CD4-positive, alpha-beta T cell treated with Interferon alpha-2 for 1 hour (primary cell): ENCODE data around the gene PDCL2.
"Not testable (repeated sequence)": the region's sequence is repeated elsewhere in the genome, so short reads cannot be mapped to it uniquely, and the experiment has no call there.

ENCODE experiments used
- DNase-seq, 2 donors: peaks; one replicate each; pipeline ENCODE4 v3.0.0-alpha.2; 2020 to 2022

PDCL2 gene, protein sequence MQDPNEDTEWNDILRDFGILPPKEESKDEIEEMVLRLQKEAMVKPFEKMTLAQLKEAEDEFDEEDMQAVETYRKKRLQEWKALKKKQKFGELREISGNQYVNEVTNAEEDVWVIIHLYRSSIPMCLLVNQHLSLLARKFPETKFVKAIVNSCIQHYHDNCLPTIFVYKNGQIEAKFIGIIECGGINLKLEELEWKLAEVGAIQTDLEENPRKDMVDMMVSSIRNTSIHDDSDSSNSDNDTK

GRCh38 chr4:55592014-55592413 is at the start of gene PDCL2:
TSS of gene PDCL2 (minus strand) at chr4:55592245. CDS start at chr4:55592109, 136 bp downstream.
- DNase-seq: no peak

GRCh38 chr4:55637272-55637820 is 45.3 kb upstream of the PDCL2 start:
- DNase-seq: no peak

DNA sequence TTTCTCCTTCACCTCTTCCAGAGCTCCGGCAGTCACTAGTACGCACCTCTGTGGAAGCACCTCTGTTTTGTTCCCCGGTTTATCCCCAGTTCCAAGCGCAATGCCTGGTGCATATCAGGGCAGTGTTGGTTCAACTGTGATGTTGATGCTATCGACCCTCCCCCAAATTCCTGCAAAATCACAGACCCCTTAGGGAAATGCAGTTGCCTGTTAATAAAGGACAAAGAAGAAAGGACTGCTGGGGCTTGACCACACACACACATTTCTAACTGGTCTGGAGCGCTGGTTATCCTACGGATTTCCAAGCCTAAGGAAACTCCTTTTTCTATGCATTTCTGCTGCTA is 44.6 kb upstream of the PDCL2 start:
- DNase-seq: no peak

- DNase-seq: peak; percentile 4 to 30
Observed at GRCh38 chr4:55635741-55636655, 44.0 kb upstream of the PDCL2 start, which contains the start of gene NMU. TSS of gene NMU (minus strand) at chr4:55636298. CDS start at chr4:55636192, 106 bp downstream.

- DNase-seq: no peak
Observed at GRCh38 chr4:55635282-55635681, 43.2 kb upstream of the PDCL2 start.

- DNase-seq: no peak
Observed at GRCh38 chr4:55634417-55635128, 42.5 kb upstream of the PDCL2 start.

DNA sequence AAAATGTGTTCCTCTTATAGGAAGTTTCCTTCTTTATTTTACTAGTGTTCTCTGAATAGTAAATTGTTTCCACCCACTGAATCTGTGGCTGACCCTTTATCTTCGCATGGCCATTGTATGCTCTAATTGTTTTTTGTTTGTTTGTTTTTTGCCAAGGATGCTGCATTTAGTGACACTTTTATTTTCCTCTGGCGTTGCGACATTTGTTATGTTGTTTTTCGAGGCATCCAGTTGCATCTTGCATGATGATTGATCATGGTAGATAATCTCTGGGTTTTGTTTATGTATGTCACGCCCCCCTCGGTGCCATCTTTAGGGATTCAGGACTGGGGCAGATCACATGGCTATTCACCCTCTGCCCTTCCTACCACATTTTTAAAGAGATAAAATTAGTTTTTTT is 41.9 kb upstream of the PDCL2 start:
- no peak for DNase-seq

DNA sequence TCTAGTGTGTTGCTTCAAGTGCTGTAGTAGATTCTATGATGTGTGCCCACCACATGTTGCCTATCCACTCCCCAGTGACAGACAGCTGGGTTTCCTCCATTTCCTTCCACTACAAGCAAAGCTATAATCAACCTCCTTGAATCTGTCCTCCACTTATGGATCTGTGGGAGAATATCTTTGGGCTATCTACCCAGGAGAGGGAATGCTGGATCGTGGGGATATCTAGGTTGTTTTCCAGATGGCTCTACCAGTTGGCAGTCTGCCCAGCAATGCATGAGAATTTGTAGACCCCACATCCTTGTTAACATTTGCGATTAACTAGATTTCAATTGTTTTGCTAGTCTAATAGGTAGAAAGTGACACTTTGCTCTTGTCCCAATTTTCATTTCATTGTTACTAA is 33.8 kb upstream of the PDCL2 start:
- no peak for DNase-seq

DNA sequence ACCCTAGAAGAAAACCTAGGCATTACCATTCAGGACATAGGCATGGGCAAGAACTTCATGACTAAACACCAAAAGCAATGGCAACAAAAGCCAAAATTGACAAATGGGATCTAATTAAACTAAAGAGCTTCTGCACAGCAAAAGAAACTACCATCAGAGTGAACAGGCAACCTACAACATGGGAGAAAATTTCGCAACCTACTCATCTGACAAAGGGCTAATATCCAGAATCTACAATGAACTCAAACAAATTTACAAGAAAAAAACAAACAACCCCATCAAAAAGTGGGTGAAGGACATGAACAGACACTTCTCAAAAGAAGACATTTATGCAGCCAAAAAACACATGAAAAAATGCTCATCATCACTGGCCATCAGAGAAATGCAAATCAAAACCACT is 32.0 kb upstream of the PDCL2 start:
- DNase-seq: not testable (repeated sequence)

- DNase-seq: no peak
Observed at GRCh38 chr4:55618546-55619143, 26.6 kb upstream of the PDCL2 start.

- DNase-seq: no peak
Observed at GRCh38 chr4:55617587-55618197, 25.6 kb upstream of the PDCL2 start.

- no peak for DNase-seq
Observed at GRCh38 chr4:55615008-55615407, 23.0 kb upstream of the PDCL2 start.

DNA sequence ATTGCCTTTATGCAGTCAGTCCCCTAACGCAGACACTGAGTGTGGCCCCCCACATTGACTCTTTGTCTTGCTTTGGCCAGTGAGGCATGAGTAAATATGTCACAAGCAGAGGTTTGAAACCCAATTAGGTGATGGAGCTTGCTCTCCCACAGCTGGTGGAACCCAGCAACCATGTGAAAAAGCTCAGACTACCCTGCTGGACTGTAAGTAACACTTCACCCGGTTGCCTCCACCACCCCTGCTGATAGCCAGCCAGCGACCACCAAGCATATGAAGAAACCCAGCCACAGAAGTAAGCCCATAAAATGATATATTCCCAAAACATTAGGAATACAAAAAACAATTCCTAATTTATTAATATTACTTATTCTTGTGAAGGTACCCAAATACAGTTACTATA is 21.6 kb upstream of the PDCL2 start:
- no peak for DNase-seq

DNA sequence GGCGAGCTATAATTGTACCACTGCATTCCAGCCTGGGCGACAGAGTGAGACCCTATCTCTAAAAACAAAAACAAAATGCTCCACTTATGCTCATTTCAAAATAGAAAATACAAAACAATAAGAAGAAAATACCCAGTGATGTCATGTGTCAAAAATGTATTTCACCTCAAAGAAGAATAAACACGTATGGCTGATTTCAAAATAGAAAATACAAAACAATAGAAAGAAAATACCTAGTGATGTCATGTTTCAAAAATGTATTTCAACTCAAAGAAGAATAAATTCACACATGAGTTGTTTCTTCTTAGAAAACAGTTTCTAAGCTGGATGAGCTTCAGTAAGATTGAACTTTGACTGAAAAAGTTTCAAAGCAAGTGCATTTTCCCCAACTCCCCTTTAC is 20.3 kb upstream of the PDCL2 start:
- DNase-seq: no peak

- DNase-seq: no peak
Observed at GRCh38 chr4:55611358-55612059, 19.5 kb upstream of the PDCL2 start.

GRCh38 chr4:55610381-55610780 is 18.3 kb upstream of the PDCL2 start:
- no peak for DNase-seq

GRCh38 chr4:55609393-55609866 is 17.4 kb upstream of the PDCL2 start:
- DNase-seq: no peak

DNA sequence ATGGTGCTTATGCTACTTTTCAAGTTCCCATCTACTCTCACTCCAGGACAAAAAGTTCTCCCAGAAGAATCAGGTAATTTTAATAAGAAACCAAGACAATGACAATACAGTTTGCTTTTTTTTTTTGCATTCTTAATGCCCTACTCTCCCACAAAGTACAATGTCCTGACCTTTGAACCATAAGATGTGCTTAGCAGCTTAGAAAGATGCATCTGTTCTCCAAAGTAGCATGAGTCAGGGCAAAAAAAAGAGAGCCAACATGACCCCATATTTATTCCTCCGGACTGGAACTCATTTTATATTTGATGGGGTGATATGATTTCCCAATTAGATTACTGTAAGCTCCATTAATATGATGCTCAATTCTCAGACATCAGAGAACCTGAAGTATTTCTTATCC is 16.5 kb upstream of the PDCL2 start:
- DNase-seq: no peak

- DNase-seq: no peak
Observed at GRCh38 chr4:55604996-55605395, 13.0 kb upstream of the PDCL2 start.

- DNase-seq: no peak
Observed at GRCh38 chr4:55600640-55601039, 8.6 kb upstream of the PDCL2 start.

GRCh38 chr4:55598641-55599040 is 6.6 kb upstream of the PDCL2 start:
- DNase-seq: no peak

- DNase-seq: no peak
Observed at GRCh38 chr4:55588160-55588559, 3.9 kb downstream of the PDCL2 start.
